ENCODE data around the gene C19orf25. TPM values are rescaled to one million over a fixed set of nuclear protein-coding genes. Genes with fewer than 3 reads are reported as not detected.

C19orf25 gene
- total RNA-seq, 2 donors from 2014 or later: 16.2 to 17.3 TPM

GRCh38 chr19:1514295-1514661, 35.3 kb upstream of the C19orf25 start:
- no peak for DNase-seq (ENCODE audit: low spot score)
- intact Hi-C loops (cut with DNase I): no loop called here

GRCh38 chr19:1513499-1514294, 34.7 kb upstream of the C19orf25 start:
- intact Hi-C loops (cut with DNase I): no loop called here
- peak; percentile 81 for DNase-seq (ENCODE audit: low spot score)

DNA sequence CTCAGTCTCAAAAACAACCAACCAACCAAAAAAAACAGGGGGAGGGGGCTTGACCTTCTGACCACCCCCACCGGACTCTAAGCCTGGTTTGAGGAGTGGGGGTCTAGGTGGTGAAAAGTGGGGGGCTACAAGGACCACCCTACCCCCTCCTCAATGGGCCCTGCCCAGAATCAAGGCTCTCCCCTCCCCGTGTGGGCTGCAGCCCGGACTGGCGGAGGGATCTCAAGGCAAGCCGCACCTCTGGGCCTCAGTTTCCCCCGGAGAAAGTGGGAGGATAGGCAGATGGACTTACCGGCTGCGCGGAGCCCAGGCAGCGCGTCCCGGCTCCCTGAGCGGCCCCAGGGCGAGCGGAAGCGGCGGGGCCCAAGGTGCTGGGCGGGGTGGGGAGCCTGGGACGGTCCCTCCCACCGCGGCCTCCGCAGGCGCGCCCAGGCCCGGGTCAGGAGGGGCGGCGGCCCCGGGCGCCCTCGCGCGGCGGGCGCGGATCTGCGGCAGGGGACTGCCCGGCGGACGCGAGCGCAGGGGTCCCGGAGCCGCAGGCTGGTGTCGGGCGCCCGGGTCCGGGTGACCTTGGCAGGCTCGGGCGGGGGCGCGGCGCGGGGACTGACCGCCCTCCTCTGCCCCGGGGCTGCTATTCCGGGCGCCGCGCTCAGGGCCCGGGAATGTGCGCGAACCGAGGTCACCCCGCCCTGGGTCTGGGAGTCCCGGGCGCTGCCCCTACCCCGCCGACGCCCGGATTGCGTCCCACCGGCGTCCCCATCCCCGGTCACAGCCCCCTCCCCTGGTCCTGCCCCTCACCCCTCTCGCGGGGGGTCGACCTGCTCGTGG, 33.9 kb upstream of the C19orf25 start, which contains the start of gene ADAMTSL5:
TSS of gene ADAMTSL5 (minus strand) at position 349 of the 828 bp plus-strand sequence. CDS start 2,076 bp downstream, outside the sequence.
- intact Hi-C loops (cut with DNase I): no loop called here
- DNase-seq (ENCODE audit: low spot score): peak; percentile 80

DNA sequence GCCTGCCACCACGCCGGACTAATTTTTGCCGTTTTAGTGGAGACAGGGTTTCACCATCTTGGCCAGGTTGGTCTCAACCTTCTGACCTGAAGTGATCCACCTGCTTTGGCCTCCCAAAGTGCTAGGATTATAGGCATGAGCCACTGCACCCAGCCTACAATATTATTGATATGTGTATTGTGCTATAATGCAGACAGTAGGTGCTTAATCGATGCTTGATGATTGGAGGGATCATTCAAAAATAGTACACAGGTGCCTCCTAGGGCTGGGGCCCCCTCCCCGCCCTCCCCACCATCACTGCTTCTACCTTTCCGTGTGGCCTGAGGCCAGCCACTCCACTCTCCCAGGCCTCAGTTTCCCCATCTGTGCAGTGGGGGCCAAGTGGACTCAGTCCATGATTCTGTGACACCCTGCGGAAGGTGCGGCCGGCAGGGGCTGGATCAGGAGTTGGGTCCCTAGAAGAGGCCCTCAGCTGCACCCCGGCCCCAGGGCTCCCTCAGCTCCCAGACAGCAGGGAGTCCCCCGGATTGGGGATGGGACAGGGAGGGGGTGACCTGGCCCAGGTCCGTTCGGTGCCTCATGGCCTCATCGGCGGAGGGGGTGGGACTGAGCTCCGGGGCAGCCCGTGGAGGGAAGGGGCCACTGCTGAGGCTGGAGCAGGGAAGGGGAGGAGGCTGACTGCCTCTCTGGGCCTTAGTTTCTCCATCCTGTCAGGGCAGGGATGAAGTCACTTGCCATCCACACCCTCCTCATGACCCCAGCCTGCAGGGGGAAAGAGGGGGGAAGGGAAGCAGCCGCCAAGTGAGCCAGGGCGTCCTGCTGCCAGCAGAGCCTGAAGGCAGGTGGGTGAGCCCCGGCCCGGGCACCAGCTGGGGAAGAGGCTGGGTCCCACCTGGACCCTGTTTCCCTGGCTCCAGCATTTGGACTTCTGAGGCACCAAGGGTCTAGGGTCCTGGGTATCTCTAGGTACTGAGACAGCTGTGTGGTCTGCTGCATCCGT, 32.6 kb upstream of the C19orf25 start:
- intact Hi-C loops (cut with DNase I): no loop called here
- DNase-seq (ENCODE audit: low spot score): peak; percentile 76

GRCh38 chr19:1510807-1511206, 31.8 kb upstream of the C19orf25 start:
- intact Hi-C loops (cut with DNase I): no loop called here
- peak; percentile 62 for DNase-seq (ENCODE audit: low spot score)

- intact Hi-C loops (cut with DNase I): no loop called here
- DNase-seq (ENCODE audit: low spot score): peak; percentile 73
These were observed 31.4 kb upstream of the C19orf25 start for GRCh38 chr19:1510442-1510806.

- intact Hi-C loops (cut with DNase I): loop anchor here in 1 of 2 donors (2.0 kb wide), 1 partner anchor 73 kb away; no protein-coding TSS in a partner anchor
- no peak for DNase-seq (ENCODE audit: low spot score)
These were observed 30.8 kb upstream of the C19orf25 start for GRCh38 chr19:1509602-1510441.

DNA sequence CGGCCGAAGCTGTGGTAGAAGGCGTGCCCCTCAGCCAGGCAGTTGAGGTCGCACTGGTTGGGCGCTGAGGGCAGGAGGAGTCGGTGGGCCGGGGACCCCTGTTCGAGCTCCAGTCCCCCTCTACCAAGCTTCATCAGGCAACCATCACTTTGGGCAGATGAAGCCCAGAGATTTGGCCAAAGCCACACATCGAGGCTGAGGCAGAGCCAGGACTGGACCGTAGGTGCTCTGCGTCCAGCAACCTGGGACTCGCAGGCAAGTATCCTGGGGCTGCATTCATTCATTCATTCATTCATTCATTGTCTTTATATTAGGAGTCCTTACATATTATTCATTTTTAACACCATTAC, 29.5 kb upstream of the C19orf25 start:
- DNase-seq (ENCODE audit: low spot score): no peak
- intact Hi-C loops (cut with DNase I): loop anchor here in 1 of 2 donors (2.0 kb wide), 1 partner anchor 72 kb away; no protein-coding TSS in a partner anchor

GRCh38 chr19:1507763-1508506, 28.9 kb upstream of the C19orf25 start:
- DNase-seq (ENCODE audit: low spot score): peak; percentile 97

DNA sequence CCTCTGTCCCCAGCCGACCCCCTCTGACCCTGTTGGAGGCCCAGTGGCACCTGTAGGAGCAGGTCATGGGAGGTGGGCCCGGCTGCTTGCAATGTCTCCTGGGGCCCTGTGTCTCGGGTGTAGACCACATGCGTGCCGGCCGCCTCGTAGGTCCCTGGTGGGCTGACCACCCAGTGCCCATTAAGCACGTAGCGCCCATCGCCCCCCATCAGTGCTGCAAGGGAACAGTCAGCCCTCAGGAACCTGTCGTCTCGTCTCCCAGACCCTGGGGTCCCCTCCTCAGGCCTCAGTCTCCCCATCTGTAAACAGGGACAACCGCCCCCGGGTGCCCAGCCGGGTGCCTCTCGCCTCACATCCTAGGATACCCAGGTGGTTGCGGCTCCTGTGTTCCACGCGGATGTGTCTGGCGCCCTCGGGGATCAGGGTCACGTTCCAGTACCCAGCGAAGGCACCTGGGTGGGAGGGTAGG, 28.2 kb upstream of the C19orf25 start:
- peak; percentile 80 for DNase-seq (ENCODE audit: low spot score)
- intact Hi-C loops (cut with DNase I): no loop called here

More at GRCh38 chr19:1507763-1508506, 28.9 kb upstream of the C19orf25 start:
- intact Hi-C loops (cut with DNase I): loop anchor here in 1 of 2 donors (2.0 kb wide), 1 partner anchor 71 kb away; no protein-coding TSS in a partner anchor

GRCh38 chr19:1505991-1506881, 27.2 kb upstream of the C19orf25 start:
- intact Hi-C loops (cut with DNase I): no loop called here
- no peak for DNase-seq (ENCODE audit: low spot score)

- DNase-seq (ENCODE audit: low spot score): no peak
- intact Hi-C loops (cut with DNase I): no loop called here
These were observed 26.0 kb upstream of the C19orf25 start for GRCh38 chr19:1505012-1505411.

- intact Hi-C loops (cut with DNase I): no loop called here
- peak; percentile 76 for DNase-seq (ENCODE audit: low spot score)
These were observed 25.1 kb upstream of the C19orf25 start for GRCh38 chr19:1503925-1504773.

GRCh38 chr19:1503089-1503924, 24.3 kb upstream of the C19orf25 start:
- intact Hi-C loops (cut with DNase I): no loop called here
- peak; percentile 75 for DNase-seq (ENCODE audit: low spot score)
